NCI-H2227 (cell line): Measurements from ENCODE around the gene GH2.
"Not testable (repeated sequence)": the region's sequence is repeated elsewhere in the genome, so short reads cannot be mapped to it uniquely, and the experiment has no call there.

ENCODE experiments used
- DNase-seq: peaks from one replicate; lab custom pipeline; 2025; ENCODE audit not compliant: unreplicated experiment; lab: John Stamatoyannopoulos, UW

Gene GH2

GRCh38 chr17:63911657-63912100 lies 29.9 kb upstream of the GH2 start:
- peak; percentile 44 for DNase-seq

- no peak for DNase-seq
Observed at GRCh38 chr17:63911041-63911635, 29.4 kb upstream of the GH2 start, which contains the start of gene CSHL1. Gene CSHL1, minus strand, starts transcription at chr17:63911258. Its CDS starts 62 bp downstream, at chr17:63911196.

- DNase-seq, result no peak
Observed at GRCh38 chr17:63910096-63910495, 28.4 kb upstream of the GH2 start.

GRCh38 chr17:63909586-63909985 lies 27.8 kb upstream of the GH2 start:
- not testable (repeated sequence) for DNase-seq

GRCh38 chr17:63907161-63907778 lies 25.5 kb upstream of the GH2 start:
- peak; percentile 25 for DNase-seq

GRCh38 chr17:63904796-63905195 lies 23.1 kb upstream of the GH2 start:
- DNase-seq, result not testable (repeated sequence)

- peak; percentile 41 for DNase-seq
Observed at GRCh38 chr17:63903787-63904201, 22.1 kb upstream of the GH2 start.

GRCh38 chr17:63901971-63902370 lies 20.2 kb upstream of the GH2 start:
- DNase-seq, result not testable (repeated sequence)

- DNase-seq, result not testable (repeated sequence)
Observed at GRCh38 chr17:63898899-63899798, 17.4 kb upstream of the GH2 start.

- DNase-seq, result not testable (repeated sequence)
Observed at GRCh38 chr17:63896524-63897354, 15.0 kb upstream of the GH2 start, which contains the start of gene CSH1. Gene CSH1, minus strand, starts transcription at chr17:63896574. Its CDS starts 63 bp downstream, at chr17:63896511.

GRCh38 chr17:63894821-63895220 lies 13.1 kb upstream of the GH2 start:
- DNase-seq, result not testable (repeated sequence)

GRCh38 chr17:63894021-63894420 lies 12.3 kb upstream of the GH2 start:
- DNase-seq, result not testable (repeated sequence)

- not testable (repeated sequence) for DNase-seq
Observed at GRCh38 chr17:63892316-63893037, 10.7 kb upstream of the GH2 start.

- DNase-seq, result peak; percentile 66
Observed at GRCh38 chr17:63889026-63889848, 7.5 kb upstream of the GH2 start.

- not testable (repeated sequence) for DNase-seq
Observed at GRCh38 chr17:63885119-63885518, 3.4 kb upstream of the GH2 start.

GRCh38 chr17:63882626-63883126 lies 932 bp upstream of the GH2 start:
- DNase-seq, result not testable (repeated sequence)

- not testable (repeated sequence) for DNase-seq
Observed at GRCh38 chr17:63881337-63881736, 407 bp downstream of the GH2 start.

GRCh38 chr17:63880706-63881105 lies 1.0 kb downstream of the GH2 start:
- DNase-seq, result no peak

GRCh38 chr17:63878413-63878812 lies 3.3 kb downstream of the GH2 start:
- not testable (repeated sequence) for DNase-seq
